ENCODE data around the gene CCDC167.
"Not testable (repeated sequence)": the region's sequence is repeated elsewhere in the genome, so short reads cannot be mapped to it uniquely, and the experiment has no call there.

The CCDC167 gene

DNA sequence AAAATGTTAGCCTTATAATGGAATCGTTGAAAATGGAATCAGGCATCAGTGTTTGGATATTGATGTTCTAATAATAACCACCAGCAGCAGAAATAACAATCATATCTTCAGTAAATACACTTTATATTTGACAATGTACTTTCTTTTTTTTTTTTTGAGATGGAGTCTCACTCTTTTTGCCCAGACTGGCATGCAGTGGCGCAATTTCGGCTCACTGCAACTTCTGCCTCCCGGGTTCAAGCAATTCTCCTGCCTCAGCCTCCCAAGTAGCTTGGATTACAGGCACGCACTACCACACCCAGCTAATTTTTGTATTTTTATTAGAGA, 56.5 kb downstream of the CCDC167 start:
- H3K79me2 ChIP-seq (ENCODE audit: control insufficient read depth, insufficient read depth, low read length, unreplicated experiment), result peaks cover 51% of the 10 kb centered on the region
- peaks cover 37% of the 10 kb centered on the region for H3K36me3 ChIP-seq (ENCODE audit: insufficient read depth, low read length)
- H3K27ac ChIP-seq (ENCODE audit: low read depth, low read length), result peak overlapping the region; percentile 66
- peaks cover 17% of the 10 kb centered on the region for H3K4me1 ChIP-seq (ENCODE audit: control insufficient read depth, insufficient read depth, low read length, unreplicated experiment)
- H2AFZ ChIP-seq (ENCODE audit: low read length, unreplicated experiment); H3K27me3 ChIP-seq (ENCODE audit: insufficient read depth, low read length): not testable (repeated sequence)
- peak overlapping the region; percentile 70 for H3K4me3 ChIP-seq (ENCODE audit: low read depth, low read length)

DNA sequence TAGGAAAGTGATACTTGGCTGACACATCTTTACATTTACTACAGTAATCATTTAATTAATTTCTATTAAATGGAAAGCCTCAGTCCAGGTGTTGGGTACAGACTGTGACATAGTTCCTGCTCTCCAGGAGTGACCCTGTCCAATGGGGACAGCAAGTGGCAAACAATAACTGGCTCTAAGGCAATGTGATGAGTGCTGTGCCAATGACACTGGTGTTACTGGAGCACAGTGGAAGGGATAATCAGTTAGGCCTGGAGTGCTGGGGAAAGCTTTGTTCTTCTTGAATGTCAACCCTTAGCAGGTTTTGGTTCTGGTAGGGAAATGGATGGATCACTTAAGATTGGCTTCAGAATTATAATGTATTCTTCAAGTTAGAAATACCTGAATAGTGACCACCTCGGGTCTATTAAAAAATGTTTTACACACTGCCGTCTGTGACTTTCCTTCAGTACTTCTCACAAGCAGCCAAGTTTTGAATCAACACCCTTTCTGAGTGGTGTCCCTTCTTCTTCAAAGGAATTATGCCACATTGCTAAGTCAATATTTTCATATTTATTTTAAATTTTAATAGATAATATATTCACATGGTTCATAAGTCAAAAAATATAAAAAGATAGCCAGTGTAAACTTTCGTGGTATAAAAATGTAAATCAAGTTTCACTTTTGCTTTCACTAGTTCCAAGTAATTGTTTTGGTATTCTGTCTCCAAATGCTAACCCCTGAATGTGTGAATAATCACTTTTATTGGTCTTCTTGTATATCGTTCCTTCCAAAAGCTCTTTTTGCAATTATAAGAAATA, 57.1 kb downstream of the CCDC167 start:
- Histone ChIP-seq H3K79me2 (ENCODE audit: control insufficient read depth, insufficient read depth, low read length, unreplicated experiment) (peaks cover 53% of the 10 kb centered on the region), H3K27ac (ENCODE audit: low read depth, low read length) (peak overlapping the region; percentile 66), H2AFZ (ENCODE audit: low read length, unreplicated experiment) (no peak overlapping the region), H3K4me1 (ENCODE audit: control insufficient read depth, insufficient read depth, low read length, unreplicated experiment) (peaks cover 17% of the 10 kb centered on the region), H3K27me3 (ENCODE audit: insufficient read depth, low read length) (no peaks in the 10 kb centered on the region), H3K4me3 (ENCODE audit: low read depth, low read length) (peak overlapping the region; percentile 70), H3K36me3 (ENCODE audit: insufficient read depth, low read length) (peaks cover 36% of the 10 kb centered on the region)

DNA sequence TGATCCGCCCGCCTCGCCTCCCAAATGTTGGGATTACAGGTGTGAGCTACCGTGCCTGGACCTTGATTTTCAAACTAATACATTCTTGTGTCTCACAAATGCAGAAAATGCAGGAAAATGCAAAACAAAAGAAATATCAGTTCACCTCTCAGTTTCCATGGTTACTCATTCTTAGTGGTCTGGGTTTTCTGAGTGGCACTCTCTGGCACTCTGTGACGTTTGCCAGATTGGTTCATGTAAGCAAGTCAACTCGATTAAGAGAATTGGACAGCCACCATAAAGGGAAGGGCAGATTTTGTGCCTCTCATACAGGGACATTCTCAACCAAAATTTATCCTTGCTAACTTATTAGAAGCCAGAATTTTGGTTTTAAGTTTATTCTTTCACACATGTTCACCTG, 58.0 kb downstream of the CCDC167 start:
- H2AFZ ChIP-seq (ENCODE audit: low read length, unreplicated experiment), result no peak overlapping the region
- no peaks in the 10 kb centered on the region for H3K27me3 ChIP-seq (ENCODE audit: insufficient read depth, low read length)
- H3K36me3 ChIP-seq (ENCODE audit: insufficient read depth, low read length), result peaks cover 37% of the 10 kb centered on the region
- peaks cover 17% of the 10 kb centered on the region for H3K4me1 ChIP-seq (ENCODE audit: control insufficient read depth, insufficient read depth, low read length, unreplicated experiment)
- H3K27ac ChIP-seq (ENCODE audit: low read depth, low read length), result peak overlapping the region; percentile 66; the same call in 1 of the 2 replicates
- H3K79me2 ChIP-seq (ENCODE audit: control insufficient read depth, insufficient read depth, low read length, unreplicated experiment), result peaks cover 58% of the 10 kb centered on the region
- H3K4me3 ChIP-seq (ENCODE audit: low read depth, low read length), result no peak overlapping the region

DNA sequence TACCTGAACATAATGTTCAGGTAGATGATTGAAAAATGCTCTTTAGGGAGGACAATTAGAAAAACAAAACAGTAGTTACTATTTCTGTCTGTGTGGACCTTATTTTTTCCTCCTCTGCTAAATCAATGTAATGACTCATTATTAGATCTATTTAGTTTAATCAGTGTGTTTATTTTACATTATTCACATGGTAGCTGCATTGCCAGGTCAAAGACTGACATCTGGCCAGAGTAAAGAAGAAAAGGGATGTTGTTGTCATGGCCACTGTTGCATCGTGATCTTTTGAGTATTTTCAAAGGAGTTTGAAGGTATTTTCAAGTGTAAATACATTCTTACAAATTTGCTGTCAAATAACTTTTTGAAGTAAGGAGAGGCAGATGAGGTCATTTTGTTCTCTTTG, 60.8 kb downstream of the CCDC167 start:
- Histone ChIP-seq H2AFZ (ENCODE audit: low read length, unreplicated experiment) (no peak overlapping the region), H3K27me3 (ENCODE audit: insufficient read depth, low read length) (no peaks in the 10 kb centered on the region), H3K27ac (ENCODE audit: low read depth, low read length) (no peak overlapping the region), H3K4me1 (ENCODE audit: control insufficient read depth, insufficient read depth, low read length, unreplicated experiment) (peaks cover 36% of the 10 kb centered on the region), H3K79me2 (ENCODE audit: control insufficient read depth, insufficient read depth, low read length, unreplicated experiment) (peaks cover 82% of the 10 kb centered on the region), H3K4me3 (ENCODE audit: low read depth, low read length) (no peak overlapping the region), H3K36me3 (ENCODE audit: insufficient read depth, low read length) (peaks cover 29% of the 10 kb centered on the region; the same call in 1 of the 2 replicates)

DNA sequence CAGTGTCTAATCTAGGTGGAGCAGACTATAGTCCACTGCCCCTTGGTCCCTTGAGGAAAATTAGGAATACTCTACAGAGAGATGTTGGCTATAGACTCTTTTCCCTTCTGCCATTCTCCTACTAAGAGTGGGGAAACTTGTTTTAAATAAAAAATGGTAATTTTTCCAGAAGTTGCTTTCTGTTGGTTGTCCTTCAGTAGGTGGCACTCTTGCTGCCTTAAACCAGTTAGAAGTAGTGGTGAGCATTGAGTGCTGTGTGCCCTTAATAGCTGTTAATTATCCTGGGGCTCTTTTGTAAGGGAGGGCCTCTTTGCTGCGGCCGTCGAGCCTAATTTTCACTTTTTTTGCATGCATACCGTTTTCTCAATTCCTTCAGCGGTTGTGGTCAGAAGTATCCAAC, 63.9 kb downstream of the CCDC167 start:
- Histone ChIP-seq H2AFZ (ENCODE audit: low read length, unreplicated experiment) (no peak overlapping the region), H3K36me3 (ENCODE audit: insufficient read depth, low read length) (peaks cover 25% of the 10 kb centered on the region; the same call in 1 of the 2 replicates), H3K4me3 (ENCODE audit: low read depth, low read length) (no peak overlapping the region; the same call in 1 of the 2 replicates), H3K27ac (ENCODE audit: low read depth, low read length) (no peak overlapping the region), H3K4me1 (ENCODE audit: control insufficient read depth, insufficient read depth, low read length, unreplicated experiment) (peaks cover 32% of the 10 kb centered on the region), H3K27me3 (ENCODE audit: insufficient read depth, low read length) (no peaks in the 10 kb centered on the region), H3K79me2 (ENCODE audit: control insufficient read depth, insufficient read depth, low read length, unreplicated experiment) (peaks cover 67% of the 10 kb centered on the region)

DNA sequence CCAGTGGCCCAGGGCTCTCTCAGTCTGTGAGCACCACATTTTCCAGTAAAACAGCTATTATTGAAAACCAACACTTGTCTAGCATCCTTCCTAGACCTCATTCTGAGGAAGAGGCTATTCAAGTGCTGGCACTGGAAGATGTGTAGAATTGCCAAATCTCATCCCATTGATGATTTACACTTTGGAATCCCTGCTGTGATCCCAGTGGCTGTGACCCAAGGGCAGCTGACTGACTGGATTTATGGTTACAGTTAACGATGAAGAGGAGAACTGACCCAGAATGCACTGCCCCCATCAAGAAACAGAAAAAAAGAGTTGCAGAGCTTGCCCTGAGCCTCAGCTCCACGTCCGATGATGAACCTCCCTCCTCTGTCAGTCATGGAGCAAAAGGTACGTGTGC, 64.3 kb downstream of the CCDC167 start:
- Histone ChIP-seq H2AFZ (ENCODE audit: low read length, unreplicated experiment) (no peak overlapping the region), H3K4me1 (ENCODE audit: control insufficient read depth, insufficient read depth, low read length, unreplicated experiment) (peaks cover 32% of the 10 kb centered on the region), H3K4me3 (ENCODE audit: low read depth, low read length) (peak overlapping the region; percentile 92), H3K27ac (ENCODE audit: low read depth, low read length) (no peak overlapping the region), H3K27me3 (ENCODE audit: insufficient read depth, low read length) (no peaks in the 10 kb centered on the region), H3K36me3 (ENCODE audit: insufficient read depth, low read length) (peaks cover 21% of the 10 kb centered on the region; the same call in 1 of the 2 replicates), H3K79me2 (ENCODE audit: control insufficient read depth, insufficient read depth, low read length, unreplicated experiment) (peaks cover 62% of the 10 kb centered on the region)

DNA sequence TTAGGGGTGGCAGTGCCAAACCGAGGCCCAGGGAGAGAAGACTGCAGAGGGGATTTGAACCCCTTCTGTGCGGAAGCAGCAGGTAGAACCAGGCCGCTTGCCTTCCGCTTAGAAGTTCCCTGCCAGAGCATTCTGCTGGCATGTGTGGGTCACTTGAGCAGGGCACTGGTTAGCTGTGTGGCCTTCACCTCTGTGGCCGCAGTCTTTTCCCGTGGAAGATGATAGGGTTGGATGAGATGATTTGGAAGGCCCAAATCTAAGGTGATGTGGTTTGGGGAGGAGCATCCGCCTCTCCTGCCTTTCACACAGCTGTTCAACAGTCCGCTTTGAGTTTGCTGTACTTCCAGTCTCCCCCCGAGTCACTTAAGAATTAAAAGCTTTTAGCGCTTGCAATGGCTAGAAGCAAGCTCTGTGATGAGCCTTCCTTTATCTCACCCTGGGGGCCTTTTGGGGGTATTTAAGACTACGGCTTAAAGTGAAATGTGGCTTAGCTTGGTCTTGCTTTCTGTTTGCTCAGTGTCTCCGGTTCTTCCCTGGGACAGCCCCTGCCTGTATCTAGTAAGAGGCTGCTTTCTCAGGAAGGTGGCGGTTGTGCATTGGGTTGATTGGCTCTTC, 65.9 kb downstream of the CCDC167 start:
- Histone ChIP-seq H3K27ac (ENCODE audit: low read depth, low read length) (peak overlapping the region; percentile 83), H2AFZ (ENCODE audit: low read length, unreplicated experiment) (peak overlapping the region; percentile 20), H3K36me3 (ENCODE audit: insufficient read depth, low read length) (peaks cover 15% of the 10 kb centered on the region; the same call in 1 of the 2 replicates), H3K27me3 (ENCODE audit: insufficient read depth, low read length) (no peaks in the 10 kb centered on the region), H3K4me1 (ENCODE audit: control insufficient read depth, insufficient read depth, low read length, unreplicated experiment) (peaks cover 27% of the 10 kb centered on the region), H3K4me3 (ENCODE audit: low read depth, low read length) (peak overlapping the region; percentile 92), H3K79me2 (ENCODE audit: control insufficient read depth, insufficient read depth, low read length, unreplicated experiment) (peaks cover 48% of the 10 kb centered on the region)
